OCI-LY1 (cell line): ENCODE measurements around the gene FAM204A.

Source experiments
- H2AFZ ChIP-seq: fragments of 200-600 bp; sonication (generic), shearing (Covaris generic); 2 replicates; pipeline ENCODE4 v1.6.0; 2014; ENCODE audit warnings: antibody characterized with exemption, mild to moderate bottlenecking, low read length
- H3F3A ChIP-seq: fragments of 200-600 bp; sonication (generic), shearing (Covaris generic); 2 replicates; pipeline ENCODE4 v1.6.0; 2014; ENCODE audit warnings: mild to moderate bottlenecking, antibody characterized with exemption, low read length, moderate library complexity; ENCODE audit not compliant: insufficient read depth
- H3K27ac ChIP-seq: fragments of 200-600 bp; sonication (generic); 2 replicates; pipeline ENCODE4 v1.5.1; 2014; ENCODE audit warnings: low read length, mixed run types, mild to moderate bottlenecking, low read depth; ENCODE audit not compliant: poor library complexity, severe bottlenecking
- H3K27me3 ChIP-seq: fragments of 200-600 bp; sonication (generic); 2 replicates; pipeline ENCODE4 v1.6.0; 2014; ENCODE audit warnings: antibody characterized with exemption, mild to moderate bottlenecking, low read length, moderate library complexity; ENCODE audit not compliant: insufficient read depth
- H3K36me3 ChIP-seq: fragments of 200-600 bp; sonication (generic); 2 replicates; pipeline ENCODE4 v1.6.1; 2014; ENCODE audit warnings: mild to moderate bottlenecking, antibody characterized with exemption, low read length, moderate library complexity, mixed read lengths; ENCODE audit not compliant: insufficient read depth
- H3K4me1 ChIP-seq: fragments of 200-600 bp; sonication (generic); 2 replicates; pipeline ENCODE4 v1.5.1; 2014; ENCODE audit warnings: mild to moderate bottlenecking, low read length, moderate library complexity; ENCODE audit not compliant: insufficient read depth, severe bottlenecking
- H3K4me2 ChIP-seq: fragments of 200-600 bp; sonication (generic), shearing (Covaris generic); 2 replicates; pipeline ENCODE4 v1.6.1; 2014; ENCODE audit warnings: low read length
- H3K4me3 ChIP-seq: fragments of 200-600 bp; sonication (generic); 2 replicates; pipeline ENCODE4 v1.5.1; 2014; ENCODE audit warnings: low read length, low read depth, mild to moderate bottlenecking, mixed read lengths; ENCODE audit not compliant: poor library complexity, severe bottlenecking
- H3K79me2 ChIP-seq: fragments of 200-600 bp; shearing (Covaris generic); 2 replicates; pipeline ENCODE4 v1.6.1; 2016; ENCODE audit warnings: mixed run types, low read length, mixed read lengths; ENCODE audit not compliant: insufficient read depth
- H3K9ac ChIP-seq: fragments of 200-600 bp; sonication (generic), shearing (Covaris generic); 2 replicates; pipeline ENCODE4 v1.6.1; 2014; ENCODE audit warnings: mild to moderate bottlenecking, low read length, mixed read lengths
- H3K9me2 ChIP-seq: fragments of 200-600 bp; sonication (generic), shearing (Covaris generic); 2 replicates; pipeline ENCODE4 v1.6.1; 2014; ENCODE audit warnings: low read depth, mild to moderate bottlenecking, low read length, mixed read lengths
- H3K9me3 ChIP-seq: fragments of 200-600 bp; shearing (Covaris generic); 2 replicates; pipeline ENCODE4 v1.6.1; 2014; ENCODE audit warnings: low read length, mixed read lengths
- H4K20me1 ChIP-seq: fragments of 200-600 bp; sonication (generic), shearing (Covaris generic); 2 replicates; pipeline ENCODE4 v1.6.0; 2016; ENCODE audit warnings: mild to moderate bottlenecking, low read length; ENCODE audit not compliant: insufficient read depth
- CTCF ChIP-seq: fragments of 200-600 bp; sonication (generic), shearing (Covaris generic); IDR thresholded peaks from 2 replicates; pipeline ENCODE4 v1.5.1; 2017; ENCODE audit warnings: mild to moderate bottlenecking, antibody characterized with exemption, low read length, moderate library complexity, mixed read lengths
- EZH2 ChIP-seq: fragments of 200-600 bp; sonication (generic), shearing (Covaris generic); IDR thresholded peaks from 2 replicates; pipeline ENCODE4 v1.8.0; 2017; ENCODE audit warnings: borderline replicate concordance, mixed run types, mild to moderate bottlenecking, antibody characterized with exemption, low read length, moderate library complexity, mixed read lengths

The FAM204A gene

DNA sequence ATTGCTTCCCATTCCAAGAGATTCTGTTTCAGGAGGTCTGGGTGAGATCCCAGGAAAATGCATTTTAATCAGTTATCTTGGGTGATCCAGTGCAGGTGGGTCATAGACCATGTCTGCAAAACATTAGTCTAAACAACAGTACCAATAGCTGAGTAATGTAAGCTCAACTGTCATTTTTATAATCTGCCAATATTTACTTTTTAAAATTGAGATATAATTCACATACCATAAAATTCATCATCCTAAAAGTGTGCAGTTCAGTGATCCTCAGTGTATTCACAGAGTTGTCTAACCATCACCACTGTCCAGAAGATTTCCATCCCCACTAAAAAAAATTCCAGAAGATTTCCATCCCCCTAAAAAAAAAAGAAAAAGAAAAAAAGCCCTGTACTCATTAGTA is 51.0 kb downstream of the FAM204A start:
- no peak overlapping the region for H2AFZ ChIP-seq

GRCh38 chr10:118290471-118290995 is 51.6 kb downstream of the FAM204A start:
- H3K4me1 ChIP-seq, result no peaks in the 10 kb centered on the region
- no peaks in the 10 kb centered on the region for H3K9me3 ChIP-seq
- H3F3A ChIP-seq, result no peaks in the 10 kb centered on the region
- H2AFZ ChIP-seq, result no peak overlapping the region
- no peak overlapping the region for H3K4me3 ChIP-seq
- no peaks in the 10 kb centered on the region for H3K79me2 ChIP-seq
- H3K36me3 ChIP-seq, result no peaks in the 10 kb centered on the region
- H3K9me2 ChIP-seq, result no peaks in the 10 kb centered on the region
- H3K27me3 ChIP-seq, result no peaks in the 10 kb centered on the region
- TF ChIP-seq CTCF (no peak), EZH2 (no peak)
- no peaks in the 10 kb centered on the region for H4K20me1 ChIP-seq
- no peak overlapping the region for H3K27ac ChIP-seq
- H3K4me2 ChIP-seq, result no peak overlapping the region
- H3K9ac ChIP-seq, result no peak overlapping the region

More for the DNA sequence above, 51.0 kb downstream of the FAM204A start:
- Histone ChIP-seq H3K27me3 (no peaks in the 10 kb centered on the region), H3K79me2 (no peaks in the 10 kb centered on the region), H3K4me1 (no peaks in the 10 kb centered on the region), H3F3A (no peaks in the 10 kb centered on the region), H3K4me3 (no peak overlapping the region), H3K9me3 (no peaks in the 10 kb centered on the region), H3K27ac (no peak overlapping the region), H3K4me2 (no peak overlapping the region), H3K9me2 (no peaks in the 10 kb centered on the region), H4K20me1 (no peaks in the 10 kb centered on the region), H3K9ac (no peak overlapping the region), H3K36me3 (no peaks in the 10 kb centered on the region)
- TF ChIP-seq EZH2 (no peak), CTCF (no peak)

DNA sequence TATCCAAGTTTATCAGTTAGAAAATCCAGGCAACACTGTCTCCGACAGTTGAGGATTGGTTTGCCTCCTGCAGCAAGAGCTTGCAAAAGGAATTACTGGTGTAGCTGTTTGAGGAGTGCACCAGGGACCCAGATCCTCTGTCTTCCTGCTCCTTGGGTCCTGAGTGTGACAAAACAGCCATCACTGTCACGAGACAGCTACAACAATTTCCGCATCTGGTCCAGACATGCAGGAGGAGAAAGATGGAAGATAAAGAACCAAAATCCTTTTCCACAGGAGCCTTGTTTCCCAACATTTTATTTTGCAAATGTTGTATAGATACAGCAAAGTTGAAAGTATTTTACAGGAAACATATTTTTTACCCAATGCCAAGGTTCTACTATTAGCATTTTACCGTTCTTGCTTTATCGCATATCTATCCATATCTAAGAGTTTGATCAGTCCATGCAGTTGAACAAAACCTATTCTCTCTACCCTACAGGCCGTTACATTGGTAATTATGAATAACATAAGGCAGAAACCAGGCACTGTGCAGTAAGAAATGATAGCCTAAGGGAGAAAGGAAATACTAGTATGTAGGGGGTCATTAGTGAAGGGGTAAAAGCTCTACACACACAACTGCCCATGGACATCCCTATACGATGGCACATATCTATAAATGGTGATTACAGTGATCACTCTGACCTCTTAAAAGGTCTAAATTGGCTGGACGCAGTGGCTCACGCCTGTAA is 54.9 kb downstream of the FAM204A start:
- H4K20me1 ChIP-seq, result no peaks in the 10 kb centered on the region
- no peak overlapping the region for H3K4me2 ChIP-seq
- no peak overlapping the region for H3K27ac ChIP-seq
- H3K27me3 ChIP-seq, result no peaks in the 10 kb centered on the region
- H3K4me1 ChIP-seq, result no peaks in the 10 kb centered on the region
- H3F3A ChIP-seq, result no peaks in the 10 kb centered on the region
- H3K9ac ChIP-seq, result no peak overlapping the region
- no peak overlapping the region for H2AFZ ChIP-seq
- no peak for TF ChIP-seq EZH2
- TF ChIP-seq CTCF, result no peak
- no peaks in the 10 kb centered on the region for H3K9me3 ChIP-seq
- H3K9me2 ChIP-seq, result no peaks in the 10 kb centered on the region
- no peaks in the 10 kb centered on the region for H3K79me2 ChIP-seq
- H3K36me3 ChIP-seq, result no peaks in the 10 kb centered on the region
- no peak overlapping the region for H3K4me3 ChIP-seq
